Measurements from ENCODE around the gene TESMIN.
A peak's percentile ranks its signal among the peaks of the same experiment; 100 is the strongest.

The TESMIN gene

GRCh38 chr11:68761801-68762200, 10.5 kb upstream of the TESMIN start:
- Histone ChIP-seq H3K9ac (ENCODE audit: low read length) (no peak overlapping the region), H3K36me3 (ENCODE audit: control insufficient read depth, insufficient read depth, low read length, severe bottlenecking) (peaks cover 30% of the 10 kb centered on the region), H3K4me3 (ENCODE audit: low read length) (no peak overlapping the region), H3K9me3 (ENCODE audit: control insufficient read depth, low read length) (no peaks in the 10 kb centered on the region), H3K4me1 (ENCODE audit: control insufficient read depth, insufficient read depth, low read length) (no peaks in the 10 kb centered on the region), H3K27me3 (replicated peaks; ENCODE audit: control insufficient read depth, insufficient read depth, low read length) (no peaks in the 10 kb centered on the region)
- no peak for DNase-seq (ENCODE audit: low read depth)

GRCh38 chr11:68759991-68760390, 8.7 kb upstream of the TESMIN start:
- Histone ChIP-seq H3K4me3 (ENCODE audit: low read length) (no peak overlapping the region), H3K9me3 (ENCODE audit: control insufficient read depth, low read length) (no peaks in the 10 kb centered on the region), H3K27me3 (replicated peaks; ENCODE audit: control insufficient read depth, insufficient read depth, low read length) (no peaks in the 10 kb centered on the region), H3K9ac (ENCODE audit: low read length) (no peak overlapping the region), H3K4me1 (ENCODE audit: control insufficient read depth, insufficient read depth, low read length) (no peaks in the 10 kb centered on the region), H3K36me3 (ENCODE audit: control insufficient read depth, insufficient read depth, low read length, severe bottlenecking) (peaks cover 28% of the 10 kb centered on the region)
- no peak for DNase-seq (ENCODE audit: low read depth)

- Histone ChIP-seq H3K36me3 (ENCODE audit: control insufficient read depth, insufficient read depth, low read length, severe bottlenecking) (peaks cover 28% of the 10 kb centered on the region), H3K4me1 (ENCODE audit: control insufficient read depth, insufficient read depth, low read length) (no peaks in the 10 kb centered on the region), H3K9ac (ENCODE audit: low read length) (no peak overlapping the region), H3K4me3 (ENCODE audit: low read length) (no peak overlapping the region), H3K27me3 (replicated peaks; ENCODE audit: control insufficient read depth, insufficient read depth, low read length) (no peaks in the 10 kb centered on the region), H3K9me3 (ENCODE audit: control insufficient read depth, low read length) (no peaks in the 10 kb centered on the region)
- no peak for DNase-seq (ENCODE audit: low read depth)
Observed at GRCh38 chr11:68757711-68758110, 6.4 kb upstream of the TESMIN start.

GRCh38 chr11:68756171-68756766, 4.9 kb upstream of the TESMIN start:
- no peak for DNase-seq (ENCODE audit: low read depth)
- Histone ChIP-seq H3K4me3 (ENCODE audit: low read length) (no peak overlapping the region), H3K4me1 (ENCODE audit: control insufficient read depth, insufficient read depth, low read length) (no peaks in the 10 kb centered on the region), H3K9ac (ENCODE audit: low read length) (no peak overlapping the region), H3K27me3 (replicated peaks; ENCODE audit: control insufficient read depth, insufficient read depth, low read length) (no peaks in the 10 kb centered on the region), H3K9me3 (ENCODE audit: control insufficient read depth, low read length) (no peaks in the 10 kb centered on the region), H3K36me3 (ENCODE audit: control insufficient read depth, insufficient read depth, low read length, severe bottlenecking) (peaks cover 17% of the 10 kb centered on the region)

- DNase-seq (ENCODE audit: low read depth) = no peak
Observed at GRCh38 chr11:68753300-68753699, 2.0 kb upstream of the TESMIN start.

GRCh38 chr11:68751004-68751325, 355 bp downstream of the TESMIN start:
- no peak overlapping the region for H3K4me3 ChIP-seq (ENCODE audit: low read length)
- no peaks in the 10 kb centered on the region for H3K9me3 ChIP-seq (ENCODE audit: control insufficient read depth, low read length)
- H3K36me3 ChIP-seq (ENCODE audit: control insufficient read depth, insufficient read depth, low read length, severe bottlenecking) = no peaks in the 10 kb centered on the region
- peaks cover 4% of the 10 kb centered on the region for H3K27me3 ChIP-seq (replicated peaks; ENCODE audit: control insufficient read depth, insufficient read depth, low read length)
- no peak overlapping the region for H3K9ac ChIP-seq (ENCODE audit: low read length)
- no peak for DNase-seq (ENCODE audit: low read depth)
- peaks cover 13% of the 10 kb centered on the region for H3K4me1 ChIP-seq (ENCODE audit: control insufficient read depth, insufficient read depth, low read length)

More at GRCh38 chr11:68753300-68753699, 2.0 kb upstream of the TESMIN start:
- Histone ChIP-seq H3K36me3 (ENCODE audit: control insufficient read depth, insufficient read depth, low read length, severe bottlenecking) (peaks cover 13% of the 10 kb centered on the region), H3K27me3 (replicated peaks; ENCODE audit: control insufficient read depth, insufficient read depth, low read length) (no peaks in the 10 kb centered on the region), H3K4me3 (ENCODE audit: low read length) (no peak overlapping the region), H3K4me1 (ENCODE audit: control insufficient read depth, insufficient read depth, low read length) (peaks cover 13% of the 10 kb centered on the region), H3K9ac (ENCODE audit: low read length) (no peak overlapping the region), H3K9me3 (ENCODE audit: control insufficient read depth, low read length) (no peaks in the 10 kb centered on the region)

GRCh38 chr11:68750195-68751003, 921 bp downstream of the TESMIN start:
- H3K4me3 ChIP-seq (ENCODE audit: low read length) = no peak overlapping the region
- peaks cover 13% of the 10 kb centered on the region for H3K4me1 ChIP-seq (ENCODE audit: control insufficient read depth, insufficient read depth, low read length)
- H3K36me3 ChIP-seq (ENCODE audit: control insufficient read depth, insufficient read depth, low read length, severe bottlenecking) = no peaks in the 10 kb centered on the region
- DNase-seq (ENCODE audit: low read depth) = no peak
- H3K27me3 ChIP-seq (replicated peaks; ENCODE audit: control insufficient read depth, insufficient read depth, low read length) = peaks cover 4% of the 10 kb centered on the region
- no peak overlapping the region for H3K9ac ChIP-seq (ENCODE audit: low read length)
- no peaks in the 10 kb centered on the region for H3K9me3 ChIP-seq (ENCODE audit: control insufficient read depth, low read length)

- Histone ChIP-seq H3K9me3 (ENCODE audit: control insufficient read depth, low read length) (no peaks in the 10 kb centered on the region), H3K9ac (ENCODE audit: low read length) (no peak overlapping the region), H3K36me3 (ENCODE audit: control insufficient read depth, insufficient read depth, low read length, severe bottlenecking) (no peaks in the 10 kb centered on the region), H3K4me1 (ENCODE audit: control insufficient read depth, insufficient read depth, low read length) (peaks cover 13% of the 10 kb centered on the region), H3K4me3 (ENCODE audit: low read length) (no peak overlapping the region), H3K27me3 (replicated peaks; ENCODE audit: control insufficient read depth, insufficient read depth, low read length) (peaks cover 6% of the 10 kb centered on the region)
- DNase-seq (ENCODE audit: low read depth) = peak; percentile 10
Observed at GRCh38 chr11:68749229-68750123, 1.8 kb downstream of the TESMIN start.

GRCh38 chr11:68748061-68748460, 3.3 kb downstream of the TESMIN start:
- Histone ChIP-seq H3K9me3 (ENCODE audit: control insufficient read depth, low read length) (no peaks in the 10 kb centered on the region), H3K36me3 (ENCODE audit: control insufficient read depth, insufficient read depth, low read length, severe bottlenecking) (no peaks in the 10 kb centered on the region), H3K9ac (ENCODE audit: low read length) (no peak overlapping the region), H3K27me3 (replicated peaks; ENCODE audit: control insufficient read depth, insufficient read depth, low read length) (peaks cover 8% of the 10 kb centered on the region), H3K4me3 (ENCODE audit: low read length) (no peak overlapping the region), H3K4me1 (ENCODE audit: control insufficient read depth, insufficient read depth, low read length) (peaks cover 13% of the 10 kb centered on the region)
- no peak for DNase-seq (ENCODE audit: low read depth)

GRCh38 chr11:68743539-68743938, 7.8 kb downstream of the TESMIN start:
- no peak overlapping the region for H3K9ac ChIP-seq (ENCODE audit: low read length)
- H3K4me3 ChIP-seq (ENCODE audit: low read length) = no peak overlapping the region
- H3K9me3 ChIP-seq (ENCODE audit: control insufficient read depth, low read length) = no peaks in the 10 kb centered on the region
- no peaks in the 10 kb centered on the region for H3K4me1 ChIP-seq (ENCODE audit: control insufficient read depth, insufficient read depth, low read length)
- peaks cover 31% of the 10 kb centered on the region for H3K27me3 ChIP-seq (replicated peaks; ENCODE audit: control insufficient read depth, insufficient read depth, low read length)
- H3K36me3 ChIP-seq (ENCODE audit: control insufficient read depth, insufficient read depth, low read length, severe bottlenecking) = no peaks in the 10 kb centered on the region
- DNase-seq (ENCODE audit: low read depth) = no peak

- Histone ChIP-seq H3K27me3 (replicated peaks; ENCODE audit: control insufficient read depth, insufficient read depth, low read length) (peaks cover 43% of the 10 kb centered on the region), H3K9me3 (ENCODE audit: control insufficient read depth, low read length) (no peaks in the 10 kb centered on the region), H3K4me1 (ENCODE audit: control insufficient read depth, insufficient read depth, low read length) (no peaks in the 10 kb centered on the region), H3K4me3 (ENCODE audit: low read length) (no peak overlapping the region), H3K36me3 (ENCODE audit: control insufficient read depth, insufficient read depth, low read length, severe bottlenecking) (no peaks in the 10 kb centered on the region), H3K9ac (ENCODE audit: low read length) (no peak overlapping the region)
- no peak for DNase-seq (ENCODE audit: low read depth)
Observed at GRCh38 chr11:68741463-68741862, 9.9 kb downstream of the TESMIN start.
